ENCODE results near the gene PPP4R4. TPM values are rescaled to one million over a fixed set of nuclear protein-coding genes. Genes with fewer than 3 reads are reported as not detected.
"Not testable (repeated sequence)": the region's sequence is repeated elsewhere in the genome, so short reads cannot be mapped to it uniquely, and the experiment has no call there.

The PPP4R4 gene
- total RNA-seq, 2 experiments from 2014 or later, result 0.64 to 0.68 TPM

DNA sequence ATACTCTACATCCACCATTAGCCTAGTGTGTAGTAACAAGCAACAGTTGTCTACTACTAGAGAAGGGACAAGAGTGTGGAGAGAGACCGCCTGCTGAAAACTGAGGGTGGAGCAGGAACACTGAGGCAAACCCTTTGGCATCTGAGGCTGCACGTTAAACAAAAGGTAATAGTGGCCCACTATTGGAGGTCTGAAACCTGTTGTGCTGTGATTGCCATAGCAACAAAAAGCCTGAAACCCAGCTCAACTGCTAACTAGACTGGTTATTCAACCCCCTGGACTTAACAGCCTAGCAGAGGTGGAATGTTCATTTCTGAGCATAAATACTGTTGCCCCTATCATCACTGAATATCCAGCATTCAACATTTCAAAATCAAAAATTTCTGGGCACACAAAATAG, 43.0 kb downstream of the PPP4R4 start:
- H3K4me3 Mint-ChIP-seq, result no peak overlapping the region
- CTCF ChIA-PET, result no interaction called here
- peaks cover 7% of the 10 kb centered on the region for H3K27me3 Mint-ChIP-seq
- no peaks in the 10 kb centered on the region for H3K36me3 Mint-ChIP-seq
- H3K9me3 Mint-ChIP-seq (ENCODE audit: low read depth), result peaks cover 5% of the 10 kb centered on the region
- H3K4me1 Mint-ChIP-seq, result no peaks in the 10 kb centered on the region
- H3K27ac Mint-ChIP-seq, result no peak overlapping the region
- ATAC-seq, result no peak
- DNase-seq, result no peak

- H3K4me3 Mint-ChIP-seq; CTCF ChIA-PET; DNase-seq; ATAC-seq; H3K27ac Mint-ChIP-seq; H3K4me1 Mint-ChIP-seq; H3K9me3 Mint-ChIP-seq (ENCODE audit: low read depth); H3K36me3 Mint-ChIP-seq; H3K27me3 Mint-ChIP-seq: not testable (repeated sequence)
Observed at GRCh38 chr14:94218198-94218886, 44.2 kb downstream of the PPP4R4 start.

DNA sequence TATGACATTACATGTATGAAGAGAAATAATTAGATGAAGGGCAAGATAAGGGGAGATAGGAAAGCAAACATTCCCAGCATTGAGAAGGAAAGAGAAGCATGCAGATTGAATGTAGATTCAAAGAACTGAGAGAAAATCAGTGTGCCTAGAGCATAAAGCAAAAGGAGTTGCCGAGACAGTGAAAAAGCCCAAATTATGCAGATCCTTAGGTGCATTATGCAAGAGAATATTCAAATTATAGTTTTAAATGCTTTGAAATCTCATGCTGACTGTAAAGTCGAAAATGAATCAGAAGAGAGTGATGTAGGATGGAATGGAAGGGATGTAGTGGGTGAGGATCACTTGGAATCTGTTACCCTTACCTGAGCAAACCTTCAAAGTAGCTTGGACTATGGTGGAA, 49.9 kb downstream of the PPP4R4 start:
- Mint-ChIP-seq H3K27me3 (peaks cover 1% of the 10 kb centered on the region), H3K27ac (no peak overlapping the region), H3K4me1 (no peaks in the 10 kb centered on the region), H3K9me3 (ENCODE audit: low read depth) (no peaks in the 10 kb centered on the region), H3K36me3 (no peaks in the 10 kb centered on the region), H3K4me3 (no peak overlapping the region)
- CTCF ChIA-PET, result no interaction called here
- no peak for ATAC-seq
- DNase-seq, result no peak

GRCh38 chr14:94225460-94226378, 51.6 kb downstream of the PPP4R4 start:
- no peak for ATAC-seq
- CTCF ChIA-PET, result no interaction called here
- H3K4me3 Mint-ChIP-seq, result no peak overlapping the region

DNA sequence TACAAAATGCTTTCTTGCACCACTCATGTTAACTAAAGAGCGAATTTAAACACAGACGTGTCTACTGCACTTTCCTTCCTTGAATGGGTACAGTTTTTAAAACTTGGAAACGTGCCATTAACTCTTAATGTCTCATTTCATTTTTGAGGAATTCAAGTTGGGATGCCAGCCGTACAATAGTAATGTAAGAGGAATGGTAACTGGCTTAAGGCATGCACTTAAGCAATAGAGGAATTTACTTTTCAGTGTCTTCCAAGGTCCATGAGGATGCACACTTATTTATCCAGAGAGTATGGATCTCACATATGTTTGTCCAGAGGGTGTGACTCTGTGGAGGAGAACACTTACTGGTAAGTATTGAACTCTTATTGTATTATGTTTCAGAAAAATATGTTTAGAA, 52.9 kb downstream of the PPP4R4 start:
- CTCF ChIA-PET, result no interaction called here
- Mint-ChIP-seq H3K36me3 (no peaks in the 10 kb centered on the region), H3K27me3 (peaks cover 4% of the 10 kb centered on the region), H3K9me3 (ENCODE audit: low read depth) (no peaks in the 10 kb centered on the region), H3K4me1 (no peaks in the 10 kb centered on the region), H3K4me3 (no peak overlapping the region), H3K27ac (no peak overlapping the region)
- ATAC-seq, result no peak
- no peak for DNase-seq

More at GRCh38 chr14:94225460-94226378, 51.6 kb downstream of the PPP4R4 start:
- DNase-seq, result no peak
- H3K27ac Mint-ChIP-seq, result no peak overlapping the region
- no peaks in the 10 kb centered on the region for H3K9me3 Mint-ChIP-seq (ENCODE audit: low read depth)
- no peaks in the 10 kb centered on the region for H3K4me1 Mint-ChIP-seq
- H3K36me3 Mint-ChIP-seq, result no peaks in the 10 kb centered on the region
- peaks cover 4% of the 10 kb centered on the region for H3K27me3 Mint-ChIP-seq

GRCh38 chr14:94237046-94237445, 62.9 kb downstream of the PPP4R4 start:
- ATAC-seq, result no peak
- no peaks in the 10 kb centered on the region for H3K36me3 Mint-ChIP-seq
- H3K27ac Mint-ChIP-seq, result no peak overlapping the region
- H3K4me1 Mint-ChIP-seq, result peaks cover 4% of the 10 kb centered on the region
- CTCF ChIA-PET, result no interaction called here
- H3K9me3 Mint-ChIP-seq (ENCODE audit: low read depth), result no peaks in the 10 kb centered on the region
- no peak for DNase-seq
- H3K4me3 Mint-ChIP-seq, result no peak overlapping the region
- H3K27me3 Mint-ChIP-seq, result no peaks in the 10 kb centered on the region

- CTCF ChIA-PET, result no interaction called here
- H3K4me1 Mint-ChIP-seq, result peaks cover 4% of the 10 kb centered on the region
- no peaks in the 10 kb centered on the region for H3K9me3 Mint-ChIP-seq (ENCODE audit: low read depth)
- DNase-seq (no peak), ATAC-seq (no peak)
- H3K4me3 Mint-ChIP-seq, result no peak overlapping the region
- no peaks in the 10 kb centered on the region for H3K36me3 Mint-ChIP-seq
- no peaks in the 10 kb centered on the region for H3K27me3 Mint-ChIP-seq
- no peak overlapping the region for H3K27ac Mint-ChIP-seq
Observed at GRCh38 chr14:94237983-94238382, 63.9 kb downstream of the PPP4R4 start.

DNA sequence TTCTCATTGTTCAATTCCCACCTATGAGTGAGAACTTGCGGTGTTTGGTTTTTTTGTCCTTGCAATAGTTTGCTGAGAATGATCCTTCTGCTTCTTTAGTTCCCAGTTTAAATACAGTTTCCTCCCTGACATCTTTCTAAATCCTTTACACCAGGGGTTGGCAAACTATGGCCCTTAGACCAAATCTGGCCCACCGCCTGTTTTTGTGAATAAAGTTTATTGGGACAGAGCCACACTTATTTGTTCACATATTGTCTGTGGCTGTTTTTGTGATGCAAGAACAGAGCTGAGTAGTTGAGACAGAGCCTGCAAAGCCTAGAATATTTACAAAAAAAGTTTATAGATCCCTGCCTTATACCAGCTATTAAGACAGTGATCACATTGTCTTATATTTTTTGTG, 65.3 kb downstream of the PPP4R4 start:
- Mint-ChIP-seq H3K27ac (no peak overlapping the region), H3K36me3 (no peaks in the 10 kb centered on the region), H3K9me3 (ENCODE audit: low read depth) (no peaks in the 10 kb centered on the region), H3K4me1 (peaks cover 4% of the 10 kb centered on the region), H3K4me3 (no peak overlapping the region), H3K27me3 (peaks cover 3% of the 10 kb centered on the region)
- CTCF ChIA-PET, result no interaction called here
- ATAC-seq, result no peak
- no peak for DNase-seq

DNA sequence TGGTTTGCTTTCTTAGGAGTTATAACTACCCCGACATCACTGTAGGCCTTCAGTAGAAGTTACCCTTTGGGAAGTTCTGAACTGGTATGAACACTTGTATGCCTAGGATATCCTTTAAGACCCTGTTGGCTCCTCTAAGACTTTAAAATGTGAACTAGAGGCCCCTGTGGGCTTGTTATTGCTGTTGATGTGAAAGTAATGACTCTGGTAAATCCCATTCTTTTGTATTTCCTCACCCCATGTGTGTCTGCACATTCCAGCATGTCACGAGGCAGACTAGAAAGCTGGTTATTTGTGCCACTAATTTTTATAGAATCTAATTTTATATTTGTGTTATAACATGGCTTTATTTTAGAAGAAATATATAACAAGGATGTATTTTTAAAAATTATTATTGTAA, 70.1 kb downstream of the PPP4R4 start:
- DNase-seq, result no peak
- no peak overlapping the region for H3K27ac Mint-ChIP-seq
- H3K27me3 Mint-ChIP-seq, result peaks cover 15% of the 10 kb centered on the region
- no peak for ATAC-seq
- H3K4me3 Mint-ChIP-seq, result no peak overlapping the region
- H3K36me3 Mint-ChIP-seq, result no peaks in the 10 kb centered on the region
- no peaks in the 10 kb centered on the region for H3K4me1 Mint-ChIP-seq
- CTCF ChIA-PET, result no interaction called here
- no peaks in the 10 kb centered on the region for H3K9me3 Mint-ChIP-seq (ENCODE audit: low read depth)

GRCh38 chr14:94264195-94264594, 90.1 kb downstream of the PPP4R4 start:
- CTCF ChIA-PET; H3K9me3 Mint-ChIP-seq (ENCODE audit: low read depth); ATAC-seq; H3K4me3 Mint-ChIP-seq; DNase-seq; H3K27ac Mint-ChIP-seq; H3K36me3 Mint-ChIP-seq; H3K4me1 Mint-ChIP-seq: not testable (repeated sequence)
- H3K27me3 Mint-ChIP-seq, result peaks cover 14% of the 10 kb centered on the region

DNA sequence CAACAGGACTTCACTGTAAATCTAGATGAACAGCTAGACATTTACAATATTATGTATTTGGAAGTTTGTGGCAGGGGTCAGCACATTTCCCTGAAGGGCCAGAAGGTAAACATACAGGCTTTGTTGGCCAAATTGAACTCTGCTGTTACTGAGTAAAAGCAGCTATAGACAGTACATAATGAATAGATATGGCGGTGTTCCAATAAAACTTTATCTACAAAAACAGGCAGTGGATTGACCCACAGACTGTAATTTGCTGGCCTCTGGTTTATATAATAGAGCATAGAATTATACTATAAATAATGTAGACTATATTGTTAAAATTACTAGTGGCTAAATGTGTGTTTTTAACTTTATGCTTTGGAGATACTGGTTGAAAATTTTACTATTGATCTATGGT, 93.2 kb downstream of the PPP4R4 start:
- Mint-ChIP-seq H3K27me3 (peaks cover 25% of the 10 kb centered on the region), H3K9me3 (ENCODE audit: low read depth) (peaks cover 6% of the 10 kb centered on the region), H3K27ac (no peak overlapping the region), H3K36me3 (peaks cover 2% of the 10 kb centered on the region), H3K4me1 (no peaks in the 10 kb centered on the region), H3K4me3 (no peak overlapping the region)
- ATAC-seq (no peak), DNase-seq (no peak)
- CTCF ChIA-PET, result no interaction called here

GRCh38 chr14:94268582-94268981, 94.5 kb downstream of the PPP4R4 start:
- H3K4me1 Mint-ChIP-seq; H3K27ac Mint-ChIP-seq; H3K9me3 Mint-ChIP-seq (ENCODE audit: low read depth); DNase-seq; CTCF ChIA-PET; H3K4me3 Mint-ChIP-seq; ATAC-seq; H3K36me3 Mint-ChIP-seq: not testable (repeated sequence)
- H3K27me3 Mint-ChIP-seq, result peaks cover 33% of the 10 kb centered on the region

DNA sequence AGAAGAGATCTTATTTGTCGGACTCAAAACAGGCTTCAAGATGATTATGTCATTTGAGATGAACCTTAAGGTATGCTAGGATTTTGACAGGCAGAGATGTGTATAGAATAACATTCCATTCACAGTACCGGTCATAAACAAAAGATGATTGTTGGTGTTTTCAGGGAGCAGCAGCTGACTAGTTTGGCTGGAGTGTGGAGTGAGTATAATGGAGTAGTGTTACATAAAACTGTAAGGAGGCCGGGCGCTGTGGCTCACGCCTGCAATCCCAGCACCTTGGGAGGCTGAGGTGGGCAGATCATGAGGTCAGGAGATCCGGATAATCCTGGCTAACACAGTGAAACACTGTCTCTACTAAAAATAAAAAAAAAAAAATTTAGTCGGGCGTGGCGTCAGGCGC, 95.0 kb downstream of the PPP4R4 start:
- no peaks in the 10 kb centered on the region for H3K9me3 Mint-ChIP-seq (ENCODE audit: low read depth)
- H3K27ac Mint-ChIP-seq, result no peak overlapping the region
- peaks cover 33% of the 10 kb centered on the region for H3K27me3 Mint-ChIP-seq
- CTCF ChIA-PET, result no interaction called here
- no peaks in the 10 kb centered on the region for H3K4me1 Mint-ChIP-seq
- H3K4me3 Mint-ChIP-seq, result no peak overlapping the region
- H3K36me3 Mint-ChIP-seq, result no peaks in the 10 kb centered on the region
- no peak for ATAC-seq
- DNase-seq, result no peak

GRCh38 chr14:94276898-94277561, 102.9 kb downstream of the PPP4R4 start:
- H3K36me3 Mint-ChIP-seq; H3K4me3 Mint-ChIP-seq; H3K27ac Mint-ChIP-seq; ATAC-seq; CTCF ChIA-PET; DNase-seq; H3K9me3 Mint-ChIP-seq (ENCODE audit: low read depth); H3K4me1 Mint-ChIP-seq: not testable (repeated sequence)
- peaks cover 15% of the 10 kb centered on the region for H3K27me3 Mint-ChIP-seq

All from activated CD8-positive, alpha-beta memory T cell treated with anti-CD3 and anti-CD28 coated beads, Interleukin-2, amount 10 ng/mL, durations not matched to agents 7 days and 5 days (primary cell).